ENCODE measurements around the gene TMEM163.

- TF ChIP-seq CTCF (IDR thresholded peaks at IDR 0.05) = no peak
- TF ChIP-seq EP300 (IDR thresholded peaks at IDR 0.05) = no peak
- TF ChIP-seq POLR2A (IDR thresholded peaks at IDR 0.05) = no peak
Measured at GRCh38 chr2:134591526-134591925, 127.3 kb downstream of the TMEM163 start.
